ENCODE data around the gene RPS15.
A peak's percentile ranks its signal among the peaks of the same experiment; 100 is the strongest.

RPS15 gene

DNA sequence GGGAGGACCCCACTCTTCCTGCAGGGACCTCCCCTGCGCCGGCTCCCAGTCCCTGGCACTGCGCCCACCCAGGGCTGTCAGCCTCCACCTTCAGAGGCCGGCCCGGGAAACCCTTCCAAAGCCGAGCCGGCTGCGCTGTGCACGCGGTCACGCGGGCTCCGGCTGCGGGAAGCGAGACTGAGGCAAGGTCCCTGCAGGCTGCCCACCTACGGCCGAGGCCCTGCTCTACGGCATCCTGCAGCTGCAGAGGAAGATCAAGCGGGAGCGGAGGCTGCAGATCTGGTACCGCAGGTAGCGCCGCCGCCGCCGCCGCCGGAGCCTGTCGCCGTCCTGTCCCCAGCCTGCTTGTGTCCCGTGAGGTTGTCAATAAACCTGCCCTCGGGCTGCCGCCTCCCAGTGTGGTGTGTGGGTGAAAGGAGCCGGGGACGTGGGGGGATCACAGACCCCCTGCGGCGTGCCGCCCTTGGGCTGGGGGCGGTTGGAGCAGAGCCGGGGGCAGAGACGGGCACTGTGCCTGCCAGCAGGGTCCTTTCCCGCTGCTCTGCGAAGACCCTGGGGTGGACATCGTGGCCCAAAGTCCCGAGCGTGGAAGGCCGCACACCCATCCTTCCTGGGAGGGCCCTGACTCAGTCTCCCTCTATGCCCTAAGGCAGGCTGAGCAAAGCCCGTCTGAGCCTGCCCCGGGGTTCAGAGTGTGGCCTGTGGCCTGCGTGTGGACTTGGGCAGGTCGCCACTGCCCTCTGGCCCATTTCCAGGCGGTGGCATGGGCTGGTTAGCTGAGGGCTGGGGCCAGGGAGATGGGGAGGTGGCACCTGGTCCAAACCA, 42.8 kb upstream of the RPS15 start:
- H3K79me1 ChIP-seq (ENCODE audit: low read length): no peaks in the 10 kb centered on the region
- H4K8ac ChIP-seq (ENCODE audit: low read depth, low read length): no peak overlapping the region
- WGBS (ENCODE audit: extremely low coverage, insufficient coverage, insufficient read length): no CpG with 5 or more reads among the region's 52 CpGs
- H3K14ac ChIP-seq (ENCODE audit: low read length): no peak overlapping the region
- no peak overlapping the region for H2AK5ac ChIP-seq (ENCODE audit: low read length)
- peaks cover 21% of the 10 kb centered on the region in 2 experiments for H3K36me3 ChIP-seq (ENCODE audit: control insufficient read depth in 1 of 2, insufficient read depth in 2 of 2, low read length in 2 of 2)
- no peak overlapping the region for H4K91ac ChIP-seq (ENCODE audit: low read depth, low read length)
- no peak overlapping the region for H2BK5ac ChIP-seq (ENCODE audit: low read depth, low read length, poor library complexity)
- H3K18ac ChIP-seq (ENCODE audit: low read length): no peak overlapping the region
- no peak overlapping the region for H2AFZ ChIP-seq (ENCODE audit: insufficient read depth, low read length, poor library complexity)
- no peak overlapping the region for H3K27ac ChIP-seq (ENCODE audit: low read depth, low read length)
- H3K4ac ChIP-seq (ENCODE audit: low read depth, low read length): no peak overlapping the region
- peaks cover 0 to under 1% of the 10 kb centered on the region in 2 experiments for H3K4me1 ChIP-seq (ENCODE audit: control insufficient read depth in 1 of 2, insufficient read depth in 2 of 2, low read length in 2 of 2)
- no peak overlapping the region for H2BK120ac ChIP-seq (ENCODE audit: insufficient read depth, low read length, poor library complexity)
- H2BK12ac ChIP-seq (ENCODE audit: low read length): no peak overlapping the region
- H3K79me2 ChIP-seq (ENCODE audit: control insufficient read depth, insufficient read depth, low read length, poor library complexity): no peaks in the 10 kb centered on the region
- H3K9ac ChIP-seq (ENCODE audit: low read length): no peak overlapping the region
- H3K9me3 ChIP-seq (ENCODE audit: insufficient read depth, low read depth, low read length): peaks cover 4% of the 10 kb centered on the region
- DNase-seq: no peak
- no peaks in the 10 kb centered on the region for H3K27me3 ChIP-seq (ENCODE audit: insufficient read depth, low read length)
- H3K4me2 ChIP-seq (ENCODE audit: low read length): no peak overlapping the region
- no peak overlapping the region for H3K23ac ChIP-seq (ENCODE audit: low read length)
- H4K12ac ChIP-seq (ENCODE audit: low read depth, low read length): no peak overlapping the region
- no peak overlapping the region for H3K4me3 ChIP-seq (ENCODE audit: low read depth, low read length)

DNA sequence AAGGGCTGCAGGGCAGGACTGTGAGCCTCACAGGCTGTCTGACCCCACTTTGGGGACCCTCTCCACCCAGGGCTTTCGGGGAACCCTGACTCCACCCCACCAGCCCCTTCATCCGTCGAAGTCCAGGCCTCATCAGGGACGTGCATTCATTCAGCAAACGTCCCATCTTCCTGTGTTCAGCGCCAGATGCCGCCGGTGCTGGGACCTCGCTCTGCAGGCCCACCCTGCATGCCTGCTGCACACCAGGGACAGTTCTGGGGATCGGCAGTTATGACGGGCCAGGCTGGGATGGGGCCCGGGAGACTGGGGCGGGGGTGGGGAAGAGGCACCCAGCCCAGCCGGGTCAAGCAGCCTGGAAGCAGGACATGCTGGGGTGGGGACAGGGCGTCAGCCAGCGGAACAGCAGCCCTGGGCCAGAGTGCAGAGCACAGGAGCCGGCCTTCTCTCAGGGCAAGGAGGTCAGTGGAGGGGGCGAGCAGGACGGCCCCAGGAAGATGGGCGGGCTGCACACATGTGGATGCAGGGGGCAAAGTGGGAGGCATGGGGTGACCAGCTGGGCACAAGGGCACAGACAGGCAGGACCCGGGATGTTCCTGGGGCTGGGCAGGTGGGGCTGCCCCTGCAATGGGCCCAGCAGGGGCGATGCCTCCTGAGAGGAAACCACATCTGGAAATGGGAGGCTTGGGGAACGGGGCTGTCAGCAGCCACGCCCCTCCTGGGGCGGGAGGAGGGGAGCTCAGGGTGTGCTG, 42.0 kb upstream of the RPS15 start:
- Histone ChIP-seq H2AFZ (ENCODE audit: insufficient read depth, low read length, poor library complexity) (no peak overlapping the region), H3K4me3 (ENCODE audit: low read depth, low read length) (no peak overlapping the region), H4K91ac (ENCODE audit: low read depth, low read length) (no peak overlapping the region), H2AK5ac (ENCODE audit: low read length) (no peak overlapping the region), H4K12ac (ENCODE audit: low read depth, low read length) (no peak overlapping the region), H3K9ac (ENCODE audit: low read length) (no peak overlapping the region), H3K4me1 (ENCODE audit: control insufficient read depth in 1 of 2, insufficient read depth in 2 of 2, low read length in 2 of 2) (peaks cover 6% of the 10 kb centered on the region in 2 experiments), H3K18ac (ENCODE audit: low read length) (no peak overlapping the region), H3K79me1 (ENCODE audit: low read length) (peaks cover 5% of the 10 kb centered on the region), H3K4ac (ENCODE audit: low read depth, low read length) (no peak overlapping the region), H3K79me2 (ENCODE audit: control insufficient read depth, insufficient read depth, low read length, poor library complexity) (peaks cover 4% of the 10 kb centered on the region), H3K9me3 (ENCODE audit: insufficient read depth, low read depth, low read length) (peaks cover 1% of the 10 kb centered on the region), H3K27ac (ENCODE audit: low read depth, low read length) (no peak overlapping the region), H3K23ac (ENCODE audit: low read length) (no peak overlapping the region), H2BK120ac (ENCODE audit: insufficient read depth, low read length, poor library complexity) (no peak overlapping the region), H3K4me2 (ENCODE audit: low read length) (no peak overlapping the region), H4K8ac (ENCODE audit: low read depth, low read length) (no peak overlapping the region), H3K14ac (ENCODE audit: low read length) (no peak overlapping the region), H3K27me3 (ENCODE audit: insufficient read depth, low read length) (no peaks in the 10 kb centered on the region), H2BK5ac (ENCODE audit: low read depth, low read length, poor library complexity) (no peak overlapping the region), H3K36me3 (ENCODE audit: control insufficient read depth in 1 of 2, insufficient read depth in 2 of 2, low read length in 2 of 2) (peaks cover 16% of the 10 kb centered on the region in 2 experiments), H2BK12ac (ENCODE audit: low read length) (no peak overlapping the region)
- no CpG with 5 or more reads among the region's 25 CpGs for WGBS (ENCODE audit: extremely low coverage, insufficient coverage, insufficient read length)
- no peak for DNase-seq

DNA sequence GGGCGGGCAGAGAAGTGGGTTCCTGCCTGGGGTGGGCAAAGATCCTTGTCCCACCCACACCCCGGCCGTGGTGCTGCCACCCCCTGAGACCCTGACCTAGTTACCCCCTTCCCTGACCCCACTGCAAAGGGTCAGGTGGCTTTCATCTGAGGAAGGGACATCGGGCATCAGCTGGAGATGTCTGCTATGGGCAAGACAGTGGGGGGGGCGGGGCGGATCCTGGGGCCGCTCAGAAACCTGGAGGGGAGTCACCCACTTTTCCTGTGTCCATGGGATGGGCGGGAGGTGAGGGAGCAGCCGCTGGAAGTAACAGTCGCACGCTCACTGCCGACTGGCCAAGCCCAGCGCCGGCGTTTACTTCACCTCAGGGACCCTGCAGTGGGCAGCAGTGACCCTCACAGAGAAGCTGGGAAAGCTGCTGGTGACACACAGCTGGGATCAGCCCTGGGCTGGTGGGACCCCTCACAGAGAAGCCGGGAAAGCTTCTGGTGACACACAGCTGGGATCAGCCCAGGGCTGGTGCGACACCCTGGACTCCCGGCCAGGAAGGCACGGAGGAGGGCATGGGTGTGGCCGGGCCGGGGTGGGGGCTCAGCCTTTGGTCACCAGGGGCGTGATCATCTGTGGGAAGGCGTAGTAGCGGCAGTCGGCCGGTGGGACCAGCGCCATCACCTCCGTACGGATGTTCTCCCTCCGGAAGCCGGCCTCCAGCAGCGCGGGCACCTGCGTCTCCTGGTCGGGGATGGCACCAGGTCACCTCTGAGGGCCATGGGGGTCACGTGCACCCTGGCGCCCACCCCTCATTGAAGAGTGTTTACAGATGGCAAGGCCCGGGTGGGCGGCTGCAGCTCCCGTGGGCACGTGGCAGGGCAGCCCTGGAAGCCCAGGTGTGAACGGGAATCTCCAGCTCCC, 41.2 kb upstream of the RPS15 start:
- no peak overlapping the region for H2BK120ac ChIP-seq (ENCODE audit: insufficient read depth, low read length, poor library complexity)
- no peak overlapping the region for H2BK12ac ChIP-seq (ENCODE audit: low read length)
- no peak overlapping the region for H3K4me2 ChIP-seq (ENCODE audit: low read length)
- no peak overlapping the region for H3K23ac ChIP-seq (ENCODE audit: low read length)
- peaks cover 15 to 16% of the 10 kb centered on the region in 2 experiments for H3K36me3 ChIP-seq (ENCODE audit: control insufficient read depth in 1 of 2, insufficient read depth in 2 of 2, low read length in 2 of 2)
- no peak overlapping the region for H4K8ac ChIP-seq (ENCODE audit: low read depth, low read length)
- H3K4me3 ChIP-seq (ENCODE audit: low read depth, low read length): peak overlapping the region; percentile 31
- no peak overlapping the region for H4K12ac ChIP-seq (ENCODE audit: low read depth, low read length)
- no peak overlapping the region for H2AFZ ChIP-seq (ENCODE audit: insufficient read depth, low read length, poor library complexity)
- H3K14ac ChIP-seq (ENCODE audit: low read length): no peak overlapping the region
- no peak for DNase-seq
- no peaks in the 10 kb centered on the region for H3K27me3 ChIP-seq (ENCODE audit: insufficient read depth, low read length)
- no peak overlapping the region for H3K18ac ChIP-seq (ENCODE audit: low read length)
- WGBS (ENCODE audit: extremely low coverage, insufficient coverage, insufficient read length): no CpG with 5 or more reads among the region's 42 CpGs
- H3K9me3 ChIP-seq (ENCODE audit: insufficient read depth, low read depth, low read length): peaks cover 1% of the 10 kb centered on the region
- no peak overlapping the region for H2BK5ac ChIP-seq (ENCODE audit: low read depth, low read length, poor library complexity)
- peaks cover 6% of the 10 kb centered on the region in 2 experiments for H3K4me1 ChIP-seq (ENCODE audit: control insufficient read depth in 1 of 2, insufficient read depth in 2 of 2, low read length in 2 of 2)
- H3K9ac ChIP-seq (ENCODE audit: low read length): no peak overlapping the region
- H4K91ac ChIP-seq (ENCODE audit: low read depth, low read length): no peak overlapping the region
- no peak overlapping the region for H3K4ac ChIP-seq (ENCODE audit: low read depth, low read length)
- H3K79me1 ChIP-seq (ENCODE audit: low read length): peaks cover 8% of the 10 kb centered on the region
- H3K27ac ChIP-seq (ENCODE audit: low read depth, low read length): no peak overlapping the region
- peaks cover 6% of the 10 kb centered on the region for H3K79me2 ChIP-seq (ENCODE audit: control insufficient read depth, insufficient read depth, low read length, poor library complexity)
- no peak overlapping the region for H2AK5ac ChIP-seq (ENCODE audit: low read length)

DNA sequence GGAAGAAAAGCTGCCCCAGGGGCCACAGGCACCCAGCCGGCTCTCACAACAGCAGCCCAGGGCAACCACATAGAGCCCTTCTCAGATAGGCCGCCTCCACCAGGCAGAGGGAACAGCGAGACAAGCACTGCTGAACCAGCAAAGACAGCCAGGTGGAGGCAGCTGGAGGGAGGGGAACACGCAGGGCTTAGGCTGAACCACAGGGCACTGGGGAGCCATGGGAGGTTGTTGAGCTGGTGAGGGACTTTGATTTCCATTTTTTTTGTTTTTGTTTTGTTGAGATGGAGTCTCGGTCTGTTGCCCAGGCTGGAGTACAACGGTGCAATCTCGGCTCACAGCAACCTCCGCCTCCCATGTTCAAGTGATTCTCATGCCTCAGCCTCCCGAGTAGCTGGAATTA, 40.4 kb upstream of the RPS15 start:
- WGBS (ENCODE audit: extremely low coverage, insufficient coverage, insufficient read length): no CpG with 5 or more reads among the region's 9 CpGs
- peak in 1 of 2 donors; percentile 19 for DNase-seq
- Histone ChIP-seq H3K4me2 (ENCODE audit: low read length) (no peak overlapping the region), H4K91ac (ENCODE audit: low read depth, low read length) (no peak overlapping the region), H2BK120ac (ENCODE audit: insufficient read depth, low read length, poor library complexity) (no peak overlapping the region), H2BK12ac (ENCODE audit: low read length) (no peak overlapping the region), H3K18ac (ENCODE audit: low read length) (no peak overlapping the region), H3K36me3 (ENCODE audit: control insufficient read depth in 1 of 2, insufficient read depth in 2 of 2, low read length in 2 of 2) (peaks cover 7 to 10% of the 10 kb centered on the region in 2 experiments), H2AK5ac (ENCODE audit: low read length) (no peak overlapping the region), H3K4ac (ENCODE audit: low read depth, low read length) (no peak overlapping the region), H3K27ac (ENCODE audit: low read depth, low read length) (no peak overlapping the region), H3K79me1 (ENCODE audit: low read length) (peaks cover 8% of the 10 kb centered on the region), H3K23ac (ENCODE audit: low read length) (no peak overlapping the region), H2BK5ac (ENCODE audit: low read depth, low read length, poor library complexity) (no peak overlapping the region), H3K27me3 (ENCODE audit: insufficient read depth, low read length) (no peaks in the 10 kb centered on the region), H4K8ac (ENCODE audit: low read depth, low read length) (no peak overlapping the region), H4K12ac (ENCODE audit: low read depth, low read length) (no peak overlapping the region), H3K14ac (ENCODE audit: low read length) (no peak overlapping the region), H3K9ac (ENCODE audit: low read length) (no peak overlapping the region), H3K9me3 (ENCODE audit: insufficient read depth, low read depth, low read length) (peaks cover 5% of the 10 kb centered on the region), H2AFZ (ENCODE audit: insufficient read depth, low read length, poor library complexity) (no peak overlapping the region), H3K79me2 (ENCODE audit: control insufficient read depth, insufficient read depth, low read length, poor library complexity) (peaks cover 6% of the 10 kb centered on the region), H3K4me1 (ENCODE audit: control insufficient read depth in 1 of 2, insufficient read depth in 2 of 2, low read length in 2 of 2) (peaks cover 6% of the 10 kb centered on the region in 2 experiments), H3K4me3 (ENCODE audit: low read depth, low read length) (no peak overlapping the region)

Measured in trophoblast cell (in vitro differentiated cells and primary cell).